Mesodermal cell (in vitro differentiated cells): ENCODE results near the gene SPTLC2.

ENCODE experiments used
- H3K27ac ChIP-seq: 2 replicates; pipeline ENCODE4 v1.7.0; 2013; ENCODE audit warnings: mild to moderate bottlenecking, low read depth, low read length, moderate library complexity; ENCODE audit not compliant: severe bottlenecking
- H3K36me3 ChIP-seq: 2 replicates; pipeline ENCODE4 v1.7.1; 2013; ENCODE audit warnings: mild to moderate bottlenecking, low read length, moderate library complexity; ENCODE audit not compliant: control insufficient read depth, insufficient read depth
- H3K4me1 ChIP-seq: one replicate; pipeline ENCODE4 v1.7.1; 2013; ENCODE audit warnings: mild to moderate bottlenecking, low read length; ENCODE audit not compliant: insufficient read depth, control insufficient read depth, poor library complexity, severe bottlenecking
- H3K4me3 ChIP-seq: 2 replicates; pipeline ENCODE4 v1.7.0; 2013; ENCODE audit warnings: low read length, control low read depth, mild to moderate bottlenecking; ENCODE audit not compliant: insufficient read depth, poor library complexity, severe bottlenecking; ENCODE audit errors: extremely low read depth
- H3K9me3 ChIP-seq: 2 replicates; pipeline ENCODE4 v1.7.1; 2013; ENCODE audit warnings: mild to moderate bottlenecking, low read length, moderate library complexity; ENCODE audit not compliant: control insufficient read depth
- WGBS, 2 experiments: methylation state at CpG; one replicate each; pipeline ENCODE4 v1.1.5; 2013; ENCODE audit warnings: missing lambda C conversion rate in 2 of 2; ENCODE audit not compliant: insufficient coverage in 2 of 2; 5-methylcytosine and 5-hydroxymethylcytosine counted together

Gene SPTLC2

GRCh38 chr14:77570706-77571268 lies 45.6 kb downstream of the SPTLC2 start:
- H3K27ac ChIP-seq, result no peak overlapping the region
- 86 to 90% methylated on average over 3 to 5 of the region's 6 CpGs for WGBS, 2 experiments

DNA sequence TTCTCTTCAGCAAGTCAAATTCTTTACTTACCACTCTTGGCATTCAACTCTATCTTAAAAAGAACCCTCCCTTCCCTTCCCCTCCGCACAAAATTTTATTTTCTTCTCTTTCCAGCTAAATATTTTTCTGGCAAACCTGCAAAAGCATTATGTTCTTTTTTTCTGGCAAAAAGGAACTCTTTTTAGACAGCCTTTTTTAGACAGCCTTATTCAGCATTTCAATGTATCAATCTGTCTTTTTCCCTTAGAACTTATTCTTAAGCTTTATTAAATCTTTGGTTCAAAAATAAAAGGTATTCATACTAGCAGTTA lies 50.5 kb downstream of the SPTLC2 start:
- no peaks in the 10 kb centered on the region for H3K4me1 ChIP-seq
- no peak overlapping the region for H3K27ac ChIP-seq
- no peaks in the 10 kb centered on the region for H3K9me3 ChIP-seq
- H3K4me3 ChIP-seq, result no peak overlapping the region
- WGBS, 2 experiments, result 86 to 89% methylated on average over 1 of the region's 1 CpG
- H3K36me3 ChIP-seq, result peaks cover 60% of the 10 kb centered on the region

More at GRCh38 chr14:77570706-77571268, 45.6 kb downstream of the SPTLC2 start:
- Histone ChIP-seq H3K4me3 (no peak overlapping the region), H3K36me3 (peaks cover 70% of the 10 kb centered on the region), H3K4me1 (peaks cover 5% of the 10 kb centered on the region), H3K9me3 (no peaks in the 10 kb centered on the region)

DNA sequence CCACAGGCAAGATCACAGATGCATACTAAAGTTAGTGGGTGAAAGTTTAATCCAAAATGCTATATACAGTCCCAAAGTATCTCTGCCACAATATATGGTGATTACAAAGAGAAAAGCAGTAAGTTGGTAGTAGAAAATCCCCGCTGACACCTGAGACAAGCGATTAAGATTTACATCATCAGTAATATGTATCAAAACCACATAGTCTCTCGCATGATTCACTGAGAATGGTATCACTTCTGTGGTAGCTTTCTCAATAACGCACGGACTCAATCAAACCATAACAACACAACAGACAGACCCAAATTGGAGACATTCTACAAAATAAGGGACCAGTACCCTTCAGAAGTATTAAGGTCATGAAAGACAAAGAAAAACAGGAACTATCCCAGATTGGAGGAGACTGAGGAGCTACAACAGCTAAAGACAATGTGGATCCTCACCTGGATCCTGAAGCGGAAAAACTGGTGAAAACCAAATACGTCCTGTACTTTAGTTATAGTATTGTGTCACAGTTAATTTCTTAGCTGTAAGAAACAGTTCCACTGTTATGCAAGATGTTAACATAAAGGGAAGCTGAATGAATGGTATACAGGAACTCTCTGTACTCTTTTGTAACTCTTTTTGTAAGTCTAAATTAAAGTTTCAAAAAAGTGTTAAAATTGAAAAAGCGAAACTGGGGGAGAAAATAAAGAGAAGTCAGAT lies 51.0 kb downstream of the SPTLC2 start:
- Histone ChIP-seq H3K9me3 (no peaks in the 10 kb centered on the region), H3K27ac (no peak overlapping the region), H3K36me3 (peaks cover 60% of the 10 kb centered on the region), H3K4me3 (no peak overlapping the region), H3K4me1 (no peaks in the 10 kb centered on the region)
- 100% methylated on average over 3 of the region's 8 CpGs for WGBS, 2 experiments

DNA sequence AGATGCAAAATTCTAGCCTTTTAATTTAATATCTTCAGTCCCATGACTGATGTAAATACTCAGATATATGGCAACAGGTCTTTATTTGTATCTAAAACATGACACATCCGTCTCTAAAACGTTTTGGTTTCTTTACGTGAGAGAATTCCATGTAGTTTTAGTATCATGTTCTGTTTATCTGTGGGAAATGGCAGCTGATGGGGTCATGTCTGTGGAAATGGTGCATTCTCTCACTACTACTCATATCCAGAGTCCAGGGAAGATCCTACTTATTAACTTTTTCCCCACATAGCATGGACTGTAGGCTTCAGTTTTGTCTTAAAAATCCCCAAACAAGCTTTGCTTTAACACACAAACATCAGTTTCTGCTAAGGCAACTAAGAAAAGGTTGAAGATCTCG lies 53.8 kb downstream of the SPTLC2 start:
- peaks cover 48% of the 10 kb centered on the region for H3K36me3 ChIP-seq
- H3K27ac ChIP-seq, result no peak overlapping the region
- H3K4me1 ChIP-seq, result no peaks in the 10 kb centered on the region
- H3K4me3 ChIP-seq, result no peak overlapping the region
- H3K9me3 ChIP-seq, result no peaks in the 10 kb centered on the region
- 67% methylated on average over 1 of the region's 4 CpGs; no CpG with 5 or more reads in 1 of the 2 experiments for WGBS, 2 experiments

GRCh38 chr14:77561881-77562280 lies 54.6 kb downstream of the SPTLC2 start:
- H3K4me3 ChIP-seq, result no peak overlapping the region
- H3K9me3 ChIP-seq, result no peaks in the 10 kb centered on the region
- WGBS, 2 experiments, result no CpG with 5 or more reads among the region's 5 CpGs
- H3K4me1 ChIP-seq, result no peaks in the 10 kb centered on the region
- H3K36me3 ChIP-seq, result peaks cover 47% of the 10 kb centered on the region
- no peak overlapping the region for H3K27ac ChIP-seq

GRCh38 chr14:77559381-77559780 lies 57.1 kb downstream of the SPTLC2 start:
- no peaks in the 10 kb centered on the region for H3K4me1 ChIP-seq
- H3K9me3 ChIP-seq, result no peaks in the 10 kb centered on the region
- peaks cover 62% of the 10 kb centered on the region for H3K36me3 ChIP-seq
- H3K27ac ChIP-seq, result no peak overlapping the region
- H3K4me3 ChIP-seq, result no peak overlapping the region
- 85 to 100% methylated on average over 2 to 3 of the region's 6 CpGs for WGBS, 2 experiments

- H3K36me3 ChIP-seq, result peaks cover 63% of the 10 kb centered on the region
- H3K9me3 ChIP-seq, result no peaks in the 10 kb centered on the region
- H3K4me3 ChIP-seq, result no peak overlapping the region
- 93 to 94% methylated on average over 6 to 8 of the region's 10 CpGs for WGBS, 2 experiments
- no peaks in the 10 kb centered on the region for H3K4me1 ChIP-seq
- no peak overlapping the region for H3K27ac ChIP-seq
These were observed 59.0 kb downstream of the SPTLC2 start for GRCh38 chr14:77557391-77557790.

DNA sequence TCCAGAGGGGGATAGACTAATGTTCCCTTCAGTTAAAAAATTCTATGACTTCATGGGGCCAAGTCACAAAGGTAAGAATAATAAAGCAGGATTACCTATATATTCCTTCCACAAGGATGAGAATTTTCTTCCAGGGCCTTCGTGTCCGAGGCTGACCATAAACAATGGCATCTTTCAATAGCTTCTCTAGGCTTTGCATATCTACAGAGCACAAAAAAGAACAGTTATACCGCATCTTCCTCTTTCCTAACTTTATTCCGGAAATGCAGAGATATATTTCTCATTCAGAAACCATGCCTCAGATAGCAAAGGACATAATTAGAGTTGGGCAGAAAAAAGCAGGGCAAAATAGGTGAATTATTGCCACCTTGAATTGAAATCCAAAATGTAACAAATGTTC lies 59.5 kb downstream of the SPTLC2 start:
- 94 to 100% methylated on average over 1 to 2 of the region's 4 CpGs for whole genome bisulfite sequencing, 2 experiments
- Histone ChIP-seq H3K4me3 (no peak overlapping the region), H3K4me1 (no peaks in the 10 kb centered on the region), H3K9me3 (no peaks in the 10 kb centered on the region), H3K36me3 (peaks cover 66% of the 10 kb centered on the region), H3K27ac (no peak overlapping the region)

GRCh38 chr14:77554816-77555599 lies 61.4 kb downstream of the SPTLC2 start:
- 75 to 93% methylated on average over 6 of the region's 9 CpGs for WGBS, 2 experiments
- H3K4me1 ChIP-seq, result no peaks in the 10 kb centered on the region
- H3K27ac ChIP-seq, result peak overlapping the region; percentile 6
- H3K9me3 ChIP-seq, result no peaks in the 10 kb centered on the region
- no peak overlapping the region for H3K4me3 ChIP-seq
- H3K36me3 ChIP-seq, result peaks cover 59% of the 10 kb centered on the region

GRCh38 chr14:77554207-77554606 lies 62.2 kb downstream of the SPTLC2 start:
- WGBS, 2 experiments, result 91% methylated on average over 2 to 3 of the region's 5 CpGs
- Histone ChIP-seq H3K27ac (no peak overlapping the region), H3K4me1 (no peaks in the 10 kb centered on the region), H3K36me3 (peaks cover 60% of the 10 kb centered on the region), H3K9me3 (no peaks in the 10 kb centered on the region), H3K4me3 (no peak overlapping the region)

- Histone ChIP-seq H3K4me3 (no peak overlapping the region), H3K9me3 (no peaks in the 10 kb centered on the region), H3K36me3 (peaks cover 68% of the 10 kb centered on the region), H3K4me1 (no peaks in the 10 kb centered on the region), H3K27ac (no peak overlapping the region)
- WGBS, 2 experiments, result no CpG with 5 or more reads among the region's 1 CpG
These were observed 67.0 kb downstream of the SPTLC2 start for GRCh38 chr14:77549451-77549850.
